DOHH2 (cell line): ENCODE data around the gene CPLANE2.

Experiments
- EZH2phosphoT487 ChIP-seq: fragments of 200-600 bp; sonication (generic); IDR thresholded peaks from 2 replicates; pipeline ENCODE4 v1.6.1; 2017; ENCODE audit warnings: borderline replicate concordance, mild to moderate bottlenecking, antibody characterized with exemption, low read length, moderate library complexity, mixed read lengths
- TF ChIP-seq, protein P1 (sequence below): fragments of 200-600 bp; sonication (generic); IDR thresholded peaks from one replicate; pipeline ENCODE4 v1.5.1; 2014; ENCODE audit warnings: antibody characterized with exemption, mild to moderate bottlenecking, low read depth, low read length; ENCODE audit not compliant: poor library complexity, severe bottlenecking

DNA sequence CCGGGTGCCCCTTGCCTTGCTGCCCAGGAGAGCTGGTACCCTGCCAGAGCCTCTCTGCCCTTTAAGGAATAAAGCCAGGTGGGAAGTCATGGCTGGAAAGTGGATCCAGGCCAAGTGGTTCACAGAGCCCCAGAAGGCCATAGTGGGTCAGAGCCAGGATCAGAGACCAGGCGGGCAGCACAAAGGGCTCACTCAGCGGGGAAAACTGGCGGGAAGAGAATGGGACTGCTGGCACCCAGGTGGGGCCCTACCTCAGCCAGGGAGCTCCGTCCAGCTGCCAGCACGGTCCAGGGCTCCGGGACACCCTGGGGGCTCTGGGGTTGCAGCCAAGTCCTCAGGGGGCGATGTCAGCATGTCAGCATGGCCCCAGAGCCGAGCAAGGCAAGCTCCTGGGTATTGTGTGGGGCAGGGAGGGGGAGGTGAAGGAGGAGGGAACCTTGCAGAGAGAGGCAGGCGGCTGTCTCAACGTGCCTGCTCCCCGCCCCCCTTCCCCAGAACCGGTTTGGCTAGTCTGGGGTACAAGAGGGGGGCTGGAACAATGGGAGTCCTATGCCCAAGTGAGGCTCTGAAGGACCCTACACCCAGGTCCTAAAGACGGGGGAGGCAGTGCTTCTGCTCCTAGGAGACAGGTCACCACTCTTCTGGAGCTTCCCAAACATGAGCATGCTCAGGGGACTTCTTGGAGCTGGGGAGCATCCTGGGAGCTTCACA is 24.6 kb downstream of the CPLANE2 start, which contains the start of gene ARHGEF19:
- TF ChIP-seq, protein P1, sequence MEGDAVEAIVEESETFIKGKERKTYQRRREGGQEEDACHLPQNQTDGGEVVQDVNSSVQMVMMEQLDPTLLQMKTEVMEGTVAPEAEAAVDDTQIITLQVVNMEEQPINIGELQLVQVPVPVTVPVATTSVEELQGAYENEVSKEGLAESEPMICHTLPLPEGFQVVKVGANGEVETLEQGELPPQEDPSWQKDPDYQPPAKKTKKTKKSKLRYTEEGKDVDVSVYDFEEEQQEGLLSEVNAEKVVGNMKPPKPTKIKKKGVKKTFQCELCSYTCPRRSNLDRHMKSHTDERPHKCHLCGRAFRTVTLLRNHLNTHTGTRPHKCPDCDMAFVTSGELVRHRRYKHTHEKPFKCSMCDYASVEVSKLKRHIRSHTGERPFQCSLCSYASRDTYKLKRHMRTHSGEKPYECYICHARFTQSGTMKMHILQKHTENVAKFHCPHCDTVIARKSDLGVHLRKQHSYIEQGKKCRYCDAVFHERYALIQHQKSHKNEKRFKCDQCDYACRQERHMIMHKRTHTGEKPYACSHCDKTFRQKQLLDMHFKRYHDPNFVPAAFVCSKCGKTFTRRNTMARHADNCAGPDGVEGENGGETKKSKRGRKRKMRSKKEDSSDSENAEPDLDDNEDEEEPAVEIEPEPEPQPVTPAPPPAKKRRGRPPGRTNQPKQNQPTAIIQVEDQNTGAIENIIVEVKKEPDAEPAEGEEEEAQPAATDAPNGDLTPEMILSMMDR = no peak
- TF ChIP-seq EZH2phosphoT487 = no peak
